ENCODE results near the gene CIZ1.

The CIZ1 gene

GRCh38 chr9:128208386-128208785 lies 17.0 kb upstream of the CIZ1 start:
- no peak for DNase-seq
- no peak for TF ChIP-seq CTCF (IDR thresholded peaks at IDR 0.05)
- Histone ChIP-seq H3K27ac (no peak overlapping the region), H3K4me3 (no peak overlapping the region), H3K9me3 (no peaks in the 10 kb centered on the region), H3K4me1 (peaks cover 0 to 14% (median 10%) of the 10 kb centered on the region in 4 donors), H3K36me3 (no peaks in the 10 kb centered on the region), H3K27me3 (peaks cover 4 to 42% of the 10 kb centered on the region in 2 donors)
- intact Hi-C loops (cut with DNase I; ENCODE audit: low total_unique reads), result no loop called here

- intact Hi-C loops (cut with DNase I; ENCODE audit: low total_unique reads), result no loop called here
- Histone ChIP-seq H3K27ac (no peak overlapping the region), H3K27me3 (peaks cover 4 to 40% of the 10 kb centered on the region in 2 donors), H3K4me3 (no peak overlapping the region), H3K36me3 (no peaks in the 10 kb centered on the region), H3K4me1 (peaks cover 0 to 21% (median 14%) of the 10 kb centered on the region in 4 donors), H3K9me3 (no peaks in the 10 kb centered on the region)
- no peak for DNase-seq
- TF ChIP-seq CTCF (IDR thresholded peaks at IDR 0.05), result no peak
These were observed 15.8 kb upstream of the CIZ1 start for GRCh38 chr9:128206916-128207910.

- Histone ChIP-seq H3K4me1 (peaks cover 0 to 21% (median 14%) of the 10 kb centered on the region in 4 donors), H3K4me3 (no peak overlapping the region), H3K27ac (no peak overlapping the region), H3K27me3 (peaks cover 4 to 35% of the 10 kb centered on the region in 2 donors), H3K36me3 (no peaks in the 10 kb centered on the region), H3K9me3 (no peaks in the 10 kb centered on the region)
- intact Hi-C loops (cut with DNase I; ENCODE audit: low total_unique reads), result no loop called here
- no peak for DNase-seq
- no peak for TF ChIP-seq CTCF (IDR thresholded peaks at IDR 0.05)
These were observed 15.1 kb upstream of the CIZ1 start for GRCh38 chr9:128206484-128206883.

- intact Hi-C loops (cut with DNase I; ENCODE audit: low total_unique reads), result no loop called here
- peak overlapping the region in 1 of 2 donors; percentile 34 for H3K27ac ChIP-seq
These were observed 14.0 kb upstream of the CIZ1 start for GRCh38 chr9:128205296-128205944.

GRCh38 chr9:128204858-128205257 lies 13.5 kb upstream of the CIZ1 start:
- H3K27ac ChIP-seq, result peak overlapping the region in 1 of 2 donors; percentile 34
- peak overlapping the region in 1 of 2 donors; percentile 44 for H3K4me3 ChIP-seq
- intact Hi-C loops (cut with DNase I; ENCODE audit: low total_unique reads), result no loop called here
- no peaks in the 10 kb centered on the region for H3K36me3 ChIP-seq
- no peak for TF ChIP-seq CTCF (IDR thresholded peaks at IDR 0.05)
- H3K27me3 ChIP-seq, result peaks cover 4 to 35% of the 10 kb centered on the region in 2 donors
- H3K9me3 ChIP-seq, result no peaks in the 10 kb centered on the region
- no peak for DNase-seq
- peaks cover 0 to 21% (median 13%) of the 10 kb centered on the region in 4 donors for H3K4me1 ChIP-seq

More at GRCh38 chr9:128205296-128205944, 14.0 kb upstream of the CIZ1 start:
- Histone ChIP-seq H3K27me3 (peaks cover 4 to 35% of the 10 kb centered on the region in 2 donors), H3K36me3 (no peaks in the 10 kb centered on the region), H3K9me3 (no peaks in the 10 kb centered on the region), H3K4me3 (no peak overlapping the region), H3K4me1 (peaks cover 0 to 21% (median 13%) of the 10 kb centered on the region in 4 donors)
- TF ChIP-seq CTCF (IDR thresholded peaks at IDR 0.05), result no peak
- no peak for DNase-seq

Data from tibial artery (tissue), 4 donors.